GM12891 (cell line): ENCODE measurements around the gene NTSR2.

ENCODE experiments used
- DNase-seq: peaks from one replicate; pipeline ENCODE4 v3.0.0; 2011; ENCODE audit warnings: low spot score; ENCODE audit not compliant: insufficient read length
- FAIRE-seq: peaks from 2 replicates; lab custom pipeline; 2011; peaks lifted over from hg19 to GRCh38; lab: Jason Lieb, UNC
- PAX5 ChIP-seq: IDR thresholded peaks from 2 replicates; pipeline ENCODE4 v1.6.1; 2011; ENCODE audit warnings: low read length, moderate library complexity, mild to moderate bottlenecking; ENCODE audit not compliant: insufficient read depth, severe bottlenecking
- POLR2A ChIP-seq: IDR thresholded peaks from 2 replicates; pipeline ENCODE4 v1.6.1; 2011; ENCODE audit warnings: low read depth, low read length, control low read depth
- POLR2AphosphoS5 ChIP-seq: IDR thresholded peaks from 2 replicates; pipeline ENCODE4 v1.6.1; 2011; ENCODE audit warnings: low read depth, low read length, control low read depth
- POU2F2 ChIP-seq: IDR thresholded peaks from 2 replicates; pipeline ENCODE4 v1.6.1; 2011; ENCODE audit warnings: low read depth, mild to moderate bottlenecking, control low read depth, low read length, moderate library complexity
- SPI1 ChIP-seq: IDR thresholded peaks from 2 replicates; pipeline ENCODE4 v1.6.1; 2011; ENCODE audit warnings: low read depth, low read length, control low read depth
- TAF1 ChIP-seq: IDR thresholded peaks from 2 replicates; pipeline ENCODE4 v1.6.1; 2011; ENCODE audit warnings: low read depth, low read length, control low read depth

NTSR2 gene

DNA sequence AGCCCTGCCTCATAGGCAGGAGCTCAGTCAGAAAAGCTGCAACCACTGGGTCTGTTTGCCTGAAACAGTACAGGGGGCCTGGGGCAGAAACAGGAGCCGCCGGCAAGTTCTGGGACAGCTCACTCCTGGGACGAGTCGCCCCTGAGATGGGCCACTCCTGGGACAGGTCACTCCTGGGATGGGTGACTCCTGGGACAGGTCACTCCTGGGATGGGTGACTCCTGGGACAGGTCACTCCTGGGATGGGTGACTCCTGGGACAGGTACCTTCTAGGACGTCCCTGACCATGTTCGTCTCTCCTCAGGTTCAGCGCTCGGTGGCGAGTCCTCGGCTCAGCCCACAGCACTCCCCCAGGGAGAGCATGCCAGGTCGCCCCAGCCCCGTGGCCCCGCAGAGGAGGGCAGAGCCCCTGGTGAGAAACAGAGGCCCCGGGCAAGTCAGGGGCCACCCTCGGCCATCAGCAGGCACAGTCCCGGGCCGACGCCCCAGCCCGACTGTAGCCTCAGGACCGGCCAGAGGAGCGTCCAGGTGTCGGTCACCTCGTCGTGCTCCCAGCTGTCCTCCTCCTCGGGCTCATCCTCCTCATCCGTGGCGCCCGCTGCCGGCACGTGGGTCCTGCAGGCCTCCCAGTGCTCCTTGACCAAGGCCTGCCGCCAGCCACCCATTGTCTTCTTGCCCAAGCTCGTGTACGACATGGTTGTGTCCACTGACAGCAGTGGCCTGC is 51.8 kb downstream of the NTSR2 start:
- no peak for TF ChIP-seq TAF1
- TF ChIP-seq PAX5, result no peak
- TF ChIP-seq SPI1, result no peak
- no peak for TF ChIP-seq POLR2A
- no peak for TF ChIP-seq POU2F2
- TF ChIP-seq POLR2AphosphoS5, result no peak
- DNase-seq (no peak), FAIRE-seq (no peak)

GRCh38 chr2:11617527-11617926 is 52.5 kb downstream of the NTSR2 start:
- FAIRE-seq (no peak), DNase-seq (no peak)
- TF ChIP-seq SPI1, result no peak

DNA sequence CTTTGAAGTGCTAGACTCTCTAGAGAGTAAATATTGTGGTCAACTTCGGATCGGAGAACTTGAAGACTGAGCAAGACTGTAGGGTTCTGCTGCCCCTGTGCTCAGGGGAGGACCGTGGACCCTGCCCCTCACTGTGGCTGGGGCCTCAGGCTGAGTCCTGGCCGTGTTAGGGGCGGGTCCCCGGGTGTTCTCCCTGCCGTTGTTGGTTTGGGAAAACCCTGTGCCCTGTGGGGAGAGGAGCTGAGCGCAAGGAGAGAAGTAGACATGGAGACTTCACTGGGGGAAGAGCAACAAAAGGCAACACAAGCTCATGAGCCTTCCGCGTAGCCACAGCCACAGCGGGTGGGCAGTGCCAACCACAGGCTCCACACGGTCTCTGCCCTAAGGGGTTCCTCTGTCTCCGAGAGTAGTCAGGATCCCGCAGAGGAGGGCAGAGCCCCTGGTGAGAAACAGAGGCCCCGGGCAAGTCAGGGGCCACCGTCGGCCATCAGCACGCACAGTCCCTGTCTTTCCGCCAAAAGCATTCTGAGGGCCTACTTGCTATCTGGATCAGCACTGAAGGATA is 53.1 kb downstream of the NTSR2 start:
- DNase-seq (no peak), FAIRE-seq (no peak)
- TF ChIP-seq PAX5 (no peak), POU2F2 (no peak), SPI1 (no peak), POLR2A (no peak), POLR2AphosphoS5 (no peak), TAF1 (no peak)

DNA sequence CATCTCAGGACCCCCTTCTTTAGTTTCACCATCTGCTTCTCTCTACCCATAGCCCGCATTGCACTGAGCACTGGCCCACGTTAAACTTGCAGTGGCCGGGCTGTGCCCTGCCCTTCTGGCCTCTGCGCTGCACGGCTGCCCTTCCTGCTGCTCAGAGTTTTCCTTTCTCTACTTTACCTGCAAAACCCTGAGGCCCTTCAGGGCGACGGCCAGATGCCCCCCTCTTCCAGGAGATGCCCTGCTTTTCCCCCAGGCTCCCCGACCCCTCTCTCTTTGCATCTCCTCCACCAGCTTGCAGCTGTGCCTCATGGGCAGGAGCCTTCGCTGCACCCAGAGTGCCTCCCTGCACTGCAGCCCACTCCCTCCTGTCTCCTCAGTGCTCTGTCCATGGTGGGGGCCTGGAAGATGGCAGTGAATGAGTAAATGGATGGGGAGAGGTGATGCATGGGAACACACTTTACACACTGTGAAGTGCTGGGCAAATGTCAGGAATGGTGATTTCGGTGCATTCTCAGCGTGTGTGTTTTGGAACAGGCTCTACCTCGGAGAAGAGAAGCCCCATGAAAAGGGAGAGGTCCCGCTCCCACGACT is 53.8 kb downstream of the NTSR2 start:
- FAIRE-seq (no peak), DNase-seq (no peak)
- no peak for TF ChIP-seq PAX5
- TF ChIP-seq TAF1, result no peak
- TF ChIP-seq SPI1, result no peak
- no peak for TF ChIP-seq POLR2AphosphoS5
- no peak for TF ChIP-seq POU2F2
- no peak for TF ChIP-seq POLR2A

DNA sequence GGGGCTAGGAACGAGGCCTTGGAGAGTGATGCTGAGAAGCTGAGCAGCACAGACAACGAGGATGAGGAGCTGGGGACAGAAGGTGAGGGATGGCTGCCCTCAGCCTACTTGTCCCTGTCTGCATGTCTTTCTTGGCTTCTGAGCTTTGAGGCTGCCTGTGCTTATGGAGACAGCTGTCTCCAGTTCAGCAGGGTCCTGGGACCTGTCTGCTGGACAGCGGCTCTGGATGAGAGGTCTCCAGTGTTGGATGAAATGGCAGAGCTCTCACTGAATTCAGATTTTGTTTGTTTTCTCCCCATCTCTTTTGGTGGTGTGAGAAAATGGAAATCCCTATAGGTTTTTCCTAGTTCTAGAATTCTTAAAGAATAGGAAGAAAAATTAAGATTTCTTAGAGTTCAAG is 54.8 kb downstream of the NTSR2 start:
- no peak for TF ChIP-seq POLR2A
- no peak for TF ChIP-seq POU2F2
- TF ChIP-seq POLR2AphosphoS5, result no peak
- no peak for TF ChIP-seq SPI1
- TF ChIP-seq TAF1, result no peak
- no peak for TF ChIP-seq PAX5
- DNase-seq (no peak), FAIRE-seq (no peak)

DNA sequence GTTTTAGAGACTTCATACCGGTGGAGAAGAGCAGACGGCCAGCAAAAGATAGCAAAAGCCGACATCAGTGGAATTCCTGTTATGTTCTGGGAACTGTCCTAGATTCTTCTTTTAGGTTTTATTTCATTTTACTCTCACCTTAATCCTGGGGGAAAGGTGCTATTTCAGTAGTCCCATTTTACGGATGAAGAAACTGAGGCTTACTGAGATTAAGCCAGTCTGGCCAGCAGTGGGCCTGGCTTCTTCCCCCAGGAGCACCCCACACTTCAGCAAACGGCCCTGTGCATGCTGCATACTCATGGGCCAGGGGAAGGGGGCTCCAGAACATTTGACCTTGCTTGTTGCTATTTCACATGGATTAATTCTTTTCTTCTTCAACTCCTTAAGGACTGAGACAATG is 56.7 kb downstream of the NTSR2 start:
- TF ChIP-seq POLR2A, result no peak
- no peak for TF ChIP-seq POU2F2
- no peak for TF ChIP-seq SPI1
- TF ChIP-seq POLR2AphosphoS5, result no peak
- TF ChIP-seq TAF1, result no peak
- TF ChIP-seq PAX5, result no peak
- no peak for DNase-seq
- no peak for FAIRE-seq

- FAIRE-seq (no peak), DNase-seq (no peak)
- TF ChIP-seq PAX5, result no peak
- TF ChIP-seq SPI1, result no peak
- no peak for TF ChIP-seq TAF1
- TF ChIP-seq POU2F2, result no peak
- no peak for TF ChIP-seq POLR2A
- TF ChIP-seq POLR2AphosphoS5, result no peak
These were observed 57.3 kb downstream of the NTSR2 start for GRCh38 chr2:11612553-11613215.

- FAIRE-seq, result no peak
- no peak for DNase-seq
- TF ChIP-seq PAX5 (no peak), POLR2AphosphoS5 (no peak), POU2F2 (no peak), SPI1 (no peak), TAF1 (no peak), POLR2A (no peak)
These were observed 58.7 kb downstream of the NTSR2 start for GRCh38 chr2:11611251-11611650.

- TF ChIP-seq TAF1 (no peak), SPI1 (no peak), POU2F2 (no peak), POLR2A (no peak), PAX5 (no peak)
- FAIRE-seq (no peak), DNase-seq (no peak)
These were observed 59.3 kb downstream of the NTSR2 start for GRCh38 chr2:11610624-11611242.
